ENCODE measurements around the gene GPSM1.

GRCh38 chr9:136361047-136361753 is 33.9 kb downstream of the GPSM1 start:
- TF ChIP-seq CTCF (IDR thresholded peaks at IDR 0.05; ENCODE audit: insufficient read depth, low read depth, low read length): no peak
- TF ChIP-seq EZH2 (IDR thresholded peaks at IDR 0.05; ENCODE audit: insufficient read depth, low read length): no peak
